GM21619 (cell line): Measurements from ENCODE around the gene FOXP2.

ENCODE experiments used
- ATAC-seq: cut with Tn5 transposase; IDR thresholded peaks from one replicate; pipeline ENCODE4 v1.9.1; 2021; ENCODE audit not compliant: unreplicated experiment

Gene FOXP2

DNA sequence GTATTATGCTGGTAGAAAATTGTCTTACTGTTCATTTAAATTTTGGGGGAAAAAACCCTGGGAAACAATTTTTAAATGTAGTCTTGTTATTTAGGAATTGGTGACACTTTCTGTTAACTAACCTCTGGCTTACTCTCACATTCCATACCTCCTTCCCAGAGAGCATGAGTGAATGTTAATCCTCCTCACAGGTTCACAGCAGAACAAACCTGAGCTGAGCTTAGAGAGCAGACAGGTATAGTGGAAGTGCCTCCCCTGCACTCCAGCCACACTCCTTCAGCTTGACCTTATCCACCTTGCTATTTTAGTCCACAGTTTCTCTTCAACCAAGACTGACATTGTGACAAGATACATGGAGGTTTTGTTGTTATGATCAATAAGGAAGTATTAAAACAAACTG is 235.9 kb downstream of the FOXP2 start:
- ATAC-seq, result no peak

GRCh38 chr7:114652041-114652440 is 237.4 kb downstream of the FOXP2 start:
- ATAC-seq, result no peak

DNA sequence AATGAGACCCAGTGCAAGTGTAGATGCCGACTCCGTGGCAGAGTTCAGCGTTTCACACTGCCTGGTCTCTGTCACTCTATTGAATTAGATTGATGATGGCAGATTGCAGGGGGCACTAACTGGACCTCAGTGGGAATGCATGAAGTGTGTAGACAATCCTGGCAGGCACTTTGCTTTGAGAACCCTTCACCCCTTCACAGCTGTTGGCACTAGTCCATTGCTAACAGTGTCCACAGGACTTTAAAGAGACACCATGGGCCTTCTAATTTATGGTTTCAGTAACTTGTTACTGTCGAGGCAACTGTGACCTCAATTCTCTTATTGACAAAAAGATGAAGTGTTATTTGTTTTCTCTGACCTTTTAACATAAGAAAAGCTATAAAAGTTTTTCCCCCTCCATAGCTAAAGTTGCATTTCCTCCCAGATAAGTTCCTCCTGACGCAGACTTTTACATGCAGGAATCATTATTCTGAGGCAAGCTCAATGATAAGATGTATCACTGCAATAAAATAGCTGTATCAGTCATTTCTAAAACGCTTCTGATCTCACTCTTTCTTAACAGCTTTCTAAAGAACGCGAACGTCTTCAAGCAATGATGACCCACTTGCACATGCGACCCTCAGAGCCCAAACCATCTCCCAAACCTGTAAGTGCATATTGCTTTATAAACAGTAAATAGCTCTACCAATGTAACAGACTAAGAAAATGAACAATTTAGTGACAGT is 238.9 kb downstream of the FOXP2 start:
- no peak for ATAC-seq

GRCh38 chr7:114656466-114656865 is 241.9 kb downstream of the FOXP2 start:
- no peak for ATAC-seq

- ATAC-seq, result no peak
Measured at GRCh38 chr7:114657279-114657678, 242.7 kb downstream of the FOXP2 start.

DNA sequence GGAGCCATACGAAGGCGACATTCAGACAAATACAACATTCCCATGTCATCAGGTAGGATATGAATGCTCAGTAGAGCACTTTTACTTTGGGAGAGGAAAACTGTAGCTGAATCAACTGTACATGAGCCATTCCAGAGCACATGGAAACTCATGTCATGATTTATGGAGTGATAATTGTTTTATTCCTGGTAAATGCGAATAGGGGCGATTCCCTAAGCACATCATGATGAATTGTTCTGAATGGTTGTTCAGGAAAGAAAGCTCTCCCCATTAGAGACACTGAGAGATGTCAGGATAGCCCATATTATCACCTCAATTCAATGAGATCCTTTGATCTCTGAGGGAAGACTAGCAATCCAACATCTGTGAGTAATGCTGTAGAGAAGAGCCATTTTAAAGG is 243.6 kb downstream of the FOXP2 start:
- no peak for ATAC-seq

- no peak for ATAC-seq
Measured at GRCh38 chr7:114659409-114660125, 245.0 kb downstream of the FOXP2 start.

DNA sequence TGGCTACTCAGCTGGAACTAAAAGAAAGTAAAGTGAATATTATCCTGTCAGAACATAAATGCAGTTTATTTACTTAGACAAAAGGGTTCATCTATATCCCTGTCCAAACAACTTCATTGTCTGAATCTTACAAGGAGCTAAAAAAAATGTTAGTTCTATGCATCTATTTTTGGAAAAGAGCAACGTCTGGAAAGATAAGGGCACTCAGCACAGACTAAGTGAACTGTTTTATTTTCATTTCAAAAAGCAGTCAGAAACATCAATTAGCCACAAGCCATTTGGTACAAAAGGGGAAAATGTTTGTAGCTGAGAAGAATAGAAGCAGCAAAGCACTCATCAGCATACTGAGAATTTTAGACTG is 245.5 kb downstream of the FOXP2 start:
- ATAC-seq, result no peak

DNA sequence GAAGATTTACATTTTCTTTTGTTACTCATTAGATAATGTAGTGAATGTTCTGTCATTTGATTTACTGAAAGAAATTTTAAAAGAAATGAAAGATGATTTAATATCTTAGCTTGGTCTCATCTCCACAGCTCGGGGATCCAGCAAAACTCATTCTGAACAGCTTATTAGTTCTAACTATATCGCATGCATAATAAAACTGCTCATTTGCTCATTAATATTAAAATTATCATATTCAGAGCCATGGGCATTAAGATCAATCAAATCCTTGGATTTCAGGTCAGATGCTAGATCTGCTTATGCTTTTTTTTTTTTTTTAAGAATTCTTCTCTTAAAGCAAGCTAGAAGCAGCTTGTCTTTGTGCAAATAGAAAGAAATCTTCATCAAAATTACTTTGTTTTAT is 246.1 kb downstream of the FOXP2 start:
- ATAC-seq, result no peak

DNA sequence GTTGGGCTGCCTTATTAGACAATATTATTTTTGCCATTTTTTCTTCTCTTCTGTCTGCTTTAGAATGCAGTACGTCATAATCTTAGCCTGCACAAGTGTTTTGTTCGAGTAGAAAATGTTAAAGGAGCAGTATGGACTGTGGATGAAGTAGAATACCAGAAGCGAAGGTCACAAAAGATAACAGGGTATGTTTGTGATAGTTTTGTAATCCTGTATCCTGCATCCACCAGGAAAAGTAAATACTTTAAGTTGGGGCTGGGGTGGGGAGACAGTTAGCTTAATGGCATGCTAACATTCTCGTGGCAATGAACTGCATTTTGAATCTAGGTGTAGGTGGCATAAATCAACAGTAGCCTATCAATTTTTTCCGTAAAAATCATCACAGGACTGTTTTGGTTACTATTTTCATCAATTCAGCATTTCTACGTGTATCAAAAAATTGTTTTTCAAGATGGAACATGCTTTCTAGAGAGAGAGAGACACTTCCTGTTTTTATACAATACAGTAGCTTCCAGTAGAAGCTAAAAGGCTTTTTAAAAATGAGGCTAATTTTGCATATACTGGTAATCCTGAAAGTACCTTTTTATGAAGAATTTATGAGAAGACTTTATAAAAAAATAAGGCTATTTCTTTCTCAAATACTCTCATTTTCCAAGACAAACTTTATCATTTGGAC is 247.5 kb downstream of the FOXP2 start:
- ATAC-seq, result no peak

DNA sequence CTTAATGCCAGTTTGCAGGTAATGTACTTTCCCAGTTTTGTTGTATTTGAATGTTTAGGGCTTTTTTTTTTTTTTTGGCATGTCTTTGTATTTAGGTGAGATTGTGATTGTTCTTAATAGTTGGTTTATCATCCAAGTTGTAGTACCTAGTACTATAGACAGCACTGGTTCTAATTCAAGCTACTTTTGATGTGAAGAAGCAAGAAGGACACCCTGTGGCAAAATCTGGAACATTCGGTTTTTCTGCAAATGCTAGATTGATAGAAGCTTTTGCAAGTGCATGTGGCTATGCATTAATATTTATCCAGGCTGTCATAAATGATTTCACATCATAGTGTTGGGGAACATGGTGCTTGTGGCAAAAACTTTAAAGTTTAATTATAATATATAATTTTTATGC is 248.9 kb downstream of the FOXP2 start:
- ATAC-seq, result no peak

- no peak for ATAC-seq
Measured at GRCh38 chr7:114670676-114671075, 256.1 kb downstream of the FOXP2 start.

GRCh38 chr7:114671563-114672123 is 257.0 kb downstream of the FOXP2 start:
- no peak for ATAC-seq

DNA sequence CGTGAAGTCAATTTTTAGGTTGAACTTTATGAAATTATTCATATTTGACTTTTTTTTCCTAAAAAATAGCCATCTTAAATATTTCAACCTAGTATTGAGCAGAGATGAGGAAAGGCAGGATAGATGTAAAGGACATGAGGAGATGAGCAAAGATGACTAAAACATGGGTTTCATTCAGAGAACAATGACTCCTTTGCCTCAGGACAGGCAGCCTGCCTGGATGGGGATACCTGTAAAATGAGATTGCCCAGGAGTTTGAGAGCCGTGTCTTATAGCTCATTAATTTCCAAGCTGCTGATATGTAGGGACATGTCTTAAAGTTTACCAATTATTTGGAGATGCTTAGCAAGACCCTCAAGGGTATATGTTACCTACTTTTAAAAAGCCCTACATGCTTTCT is 263.5 kb downstream of the FOXP2 start:
- no peak for ATAC-seq

- ATAC-seq, result no peak
Measured at GRCh38 chr7:114687238-114687637, 272.6 kb downstream of the FOXP2 start.

DNA sequence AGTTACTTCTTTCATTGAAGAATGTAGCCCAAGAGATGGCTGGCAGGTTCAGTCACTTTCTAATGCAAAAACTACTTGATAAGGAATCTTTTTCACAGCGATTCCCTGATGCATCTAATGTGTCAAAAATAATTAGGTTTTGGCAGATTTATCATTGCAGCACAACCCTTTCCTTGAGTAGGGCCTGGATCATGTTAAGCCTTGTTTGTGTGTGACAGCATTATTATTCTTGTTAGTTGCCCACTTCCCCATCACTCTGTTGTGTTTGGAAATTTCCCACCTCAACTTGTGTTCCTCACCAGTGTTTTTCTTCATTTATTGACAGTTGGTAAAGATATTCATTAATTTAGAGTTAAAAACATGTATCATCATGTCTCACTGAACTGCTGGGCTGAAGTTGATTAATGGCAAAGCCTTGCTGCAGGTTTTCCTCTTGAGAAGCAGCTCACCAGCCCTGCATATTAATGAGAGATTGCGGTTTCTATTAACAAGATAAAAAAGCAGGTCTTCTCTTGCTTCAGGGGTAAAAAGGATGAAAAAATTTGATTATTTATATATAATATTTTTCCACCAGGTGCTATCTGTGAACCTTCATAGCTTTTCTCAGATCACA is 273.9 kb downstream of the FOXP2 start:
- ATAC-seq, result no peak

DNA sequence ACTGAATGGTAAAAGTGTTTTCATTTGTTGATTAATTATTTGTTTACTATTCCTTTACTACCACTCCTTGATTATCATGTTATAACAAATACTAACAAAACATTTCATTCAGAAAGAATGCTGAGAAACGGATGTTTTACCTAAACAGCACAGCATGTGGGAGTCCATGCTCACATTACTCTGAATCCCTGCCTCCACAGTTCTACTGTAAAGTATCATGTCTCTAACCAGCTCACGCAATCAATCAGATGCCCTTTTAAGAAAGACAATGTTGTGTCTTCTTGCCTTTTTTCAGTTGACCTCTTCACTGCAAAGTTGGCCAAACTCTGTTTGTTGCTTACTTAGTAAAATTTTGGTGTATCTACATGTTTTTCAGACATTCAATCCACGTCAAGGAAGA is 274.8 kb downstream of the FOXP2 start:
- ATAC-seq, result no peak

- no peak for ATAC-seq
Measured at GRCh38 chr7:114691605-114692004, 277.0 kb downstream of the FOXP2 start.

GRCh38 chr7:114695182-114695581 is 280.6 kb downstream of the FOXP2 start:
- ATAC-seq, result no peak

GRCh38 chr7:114700247-114700928 is 285.8 kb downstream of the FOXP2 start:
- no peak for ATAC-seq

GRCh38 chr7:114703677-114704076 is 289.1 kb downstream of the FOXP2 start:
- ATAC-seq, result no peak
